Activated naive CD8-positive, alpha-beta T cell treated with anti-CD3 and anti-CD28 coated beads, Interleukin-2, amount 50 U/mL, for 24 hours (primary cell): ENCODE measurements around the gene PA2G4.
A peak's percentile ranks its signal among the peaks of the same experiment; 100 is the strongest.

ENCODE experiments used
- ATAC-seq: fragments of 150-1000 bp; cut with Tn5 transposase; one replicate; pipeline ENCODE4 v1.10.0; 2021
- DNase-seq: peaks from one replicate; pipeline ENCODE4 v3.0.0; 2021
- H3K27ac Mint-ChIP-seq: one replicate; pipeline ENCODE4 v1.8.0; 2021; ENCODE audit warnings: mild to moderate bottlenecking, mixed read lengths
- H3K27me3 Mint-ChIP-seq: one replicate; pipeline ENCODE4 v1.8.0; 2021; ENCODE audit warnings: mixed read lengths
- H3K36me3 Mint-ChIP-seq: one replicate; pipeline ENCODE4 v1.8.0; 2021; ENCODE audit warnings: low read depth, mixed read lengths
- H3K4me1 Mint-ChIP-seq: one replicate; pipeline ENCODE4 v1.8.0; 2021; ENCODE audit warnings: mixed read lengths
- H3K4me3 Mint-ChIP-seq: one replicate; pipeline ENCODE4 v1.8.0; 2021; ENCODE audit warnings: mild to moderate bottlenecking, moderate library complexity, mixed read lengths
- H3K9me3 Mint-ChIP-seq: one replicate; pipeline ENCODE4 v1.8.0; 2021; ENCODE audit warnings: mixed read lengths

The PA2G4 gene

DNA sequence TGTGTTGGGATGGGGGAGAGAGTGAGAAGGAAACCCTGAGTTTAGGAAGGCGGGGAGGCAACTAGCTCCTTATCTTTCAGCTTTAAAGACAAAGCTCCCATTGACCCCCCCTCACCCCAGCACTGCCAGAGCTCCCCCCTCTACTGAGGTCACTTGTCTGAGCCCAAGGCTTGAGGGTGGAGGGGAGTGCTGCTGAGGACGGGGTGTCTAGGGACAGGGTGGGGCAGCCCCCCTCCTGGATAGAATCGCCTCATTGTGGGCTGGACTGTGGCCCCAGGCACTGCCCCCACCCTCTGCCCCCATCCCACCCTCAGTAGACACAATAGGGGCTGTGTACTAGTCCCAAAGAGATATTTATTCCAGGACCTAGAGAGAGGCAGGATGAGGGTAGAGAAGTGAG is 21.4 kb upstream of the PA2G4 start:
- Mint-ChIP-seq H3K27me3 (peaks cover 13% of the 10 kb centered on the region), H3K36me3 (no peaks in the 10 kb centered on the region), H3K4me1 (peaks cover 8% of the 10 kb centered on the region), H3K9me3 (no peaks in the 10 kb centered on the region), H3K27ac (no peak overlapping the region), H3K4me3 (no peak overlapping the region)
- no peak for DNase-seq
- no peak for ATAC-seq

DNA sequence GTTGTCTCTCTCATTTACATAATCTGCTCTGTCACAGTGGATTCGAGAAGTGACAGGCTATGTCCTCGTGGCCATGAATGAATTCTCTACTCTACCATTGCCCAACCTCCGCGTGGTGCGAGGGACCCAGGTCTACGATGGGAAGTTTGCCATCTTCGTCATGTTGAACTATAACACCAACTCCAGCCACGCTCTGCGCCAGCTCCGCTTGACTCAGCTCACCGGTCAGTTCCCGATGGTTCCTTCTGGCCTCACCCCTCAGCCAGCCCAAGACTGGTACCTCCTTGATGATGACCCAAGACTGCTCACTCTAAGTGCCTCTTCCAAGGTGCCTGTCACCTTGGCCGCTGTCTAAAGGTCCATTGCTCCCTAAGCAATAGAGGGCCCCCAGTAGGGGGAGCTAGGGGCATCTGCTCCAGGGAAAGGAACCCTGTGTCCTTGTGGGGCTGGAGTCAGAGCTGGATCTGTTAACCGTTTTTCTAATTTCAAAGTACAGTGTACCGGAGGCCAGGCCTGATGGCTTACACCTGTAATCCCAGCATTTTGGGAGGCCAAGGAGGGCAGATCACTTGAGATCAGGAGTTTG is 19.3 kb upstream of the PA2G4 start:
- H3K9me3 Mint-ChIP-seq, result no peaks in the 10 kb centered on the region
- DNase-seq (peak; percentile 52), ATAC-seq (peak; percentile 25)
- no peaks in the 10 kb centered on the region for H3K36me3 Mint-ChIP-seq
- H3K4me1 Mint-ChIP-seq, result peaks cover 5% of the 10 kb centered on the region
- no peak overlapping the region for H3K27ac Mint-ChIP-seq
- no peak overlapping the region for H3K4me3 Mint-ChIP-seq
- peaks cover 13% of the 10 kb centered on the region for H3K27me3 Mint-ChIP-seq

DNA sequence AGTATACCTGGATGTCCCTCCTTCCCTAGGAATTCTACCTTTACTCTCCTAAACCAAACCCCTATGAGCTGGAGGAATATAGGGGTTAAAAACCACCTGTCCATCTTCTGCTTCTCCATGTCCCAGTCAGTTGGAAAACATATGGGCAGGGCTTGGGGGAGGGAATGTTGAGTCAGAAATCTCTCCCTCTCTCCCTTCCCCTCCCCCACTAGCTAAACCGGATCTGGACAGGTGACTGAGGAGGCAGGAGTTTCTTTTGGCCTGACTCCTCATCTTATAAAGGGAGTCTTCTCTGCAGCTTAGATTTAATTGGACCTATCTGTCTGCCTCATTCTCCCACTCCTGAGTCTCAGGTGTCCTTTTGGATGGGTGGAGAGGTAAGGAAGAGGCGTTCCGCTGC is 18.3 kb upstream of the PA2G4 start:
- no peak for DNase-seq

GRCh38 chr12:56086608-56087007 is 17.8 kb upstream of the PA2G4 start:
- Mint-ChIP-seq H3K9me3 (no peaks in the 10 kb centered on the region), H3K4me1 (no peaks in the 10 kb centered on the region), H3K36me3 (no peaks in the 10 kb centered on the region), H3K4me3 (no peak overlapping the region), H3K27me3 (peaks cover 4% of the 10 kb centered on the region), H3K27ac (no peak overlapping the region)
- DNase-seq (no peak), ATAC-seq (no peak)

More for the DNA sequence above, 18.3 kb upstream of the PA2G4 start:
- Mint-ChIP-seq H3K36me3 (no peaks in the 10 kb centered on the region), H3K27me3 (peaks cover 8% of the 10 kb centered on the region), H3K9me3 (no peaks in the 10 kb centered on the region), H3K27ac (no peak overlapping the region), H3K4me1 (no peaks in the 10 kb centered on the region), H3K4me3 (no peak overlapping the region)
- no peak for ATAC-seq

GRCh38 chr12:56087220-56087619 is 17.1 kb upstream of the PA2G4 start:
- H3K27me3 Mint-ChIP-seq, result peaks cover 3% of the 10 kb centered on the region
- no peaks in the 10 kb centered on the region for H3K4me1 Mint-ChIP-seq
- no peak overlapping the region for H3K27ac Mint-ChIP-seq
- no peaks in the 10 kb centered on the region for H3K9me3 Mint-ChIP-seq
- ATAC-seq (no peak), DNase-seq (no peak)
- no peaks in the 10 kb centered on the region for H3K36me3 Mint-ChIP-seq
- H3K4me3 Mint-ChIP-seq, result no peak overlapping the region

DNA sequence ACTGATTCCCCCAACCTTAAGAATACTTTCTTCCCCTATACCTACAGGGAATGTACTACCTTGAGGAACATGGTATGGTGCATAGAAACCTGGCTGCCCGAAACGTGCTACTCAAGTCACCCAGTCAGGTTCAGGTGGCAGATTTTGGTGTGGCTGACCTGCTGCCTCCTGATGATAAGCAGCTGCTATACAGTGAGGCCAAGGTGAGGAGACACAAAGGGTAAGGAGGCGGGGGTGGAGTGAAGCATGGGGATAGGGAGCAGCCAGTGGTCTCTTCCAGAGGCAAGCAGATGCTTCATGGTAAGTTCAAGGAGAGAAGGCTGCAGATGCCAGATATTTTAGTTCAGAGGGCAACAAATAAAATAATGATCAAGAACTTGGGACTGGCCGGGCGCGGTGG is 6.6 kb upstream of the PA2G4 start:
- ATAC-seq (no peak), DNase-seq (no peak)
- Mint-ChIP-seq H3K27ac (no peak overlapping the region), H3K9me3 (no peaks in the 10 kb centered on the region), H3K36me3 (no peaks in the 10 kb centered on the region), H3K4me3 (no peak overlapping the region), H3K4me1 (peaks cover 12% of the 10 kb centered on the region), H3K27me3 (peaks cover 2% of the 10 kb centered on the region)

GRCh38 chr12:56098592-56098991 is 5.8 kb upstream of the PA2G4 start:
- Mint-ChIP-seq H3K4me1 (peaks cover 20% of the 10 kb centered on the region), H3K27ac (no peak overlapping the region), H3K36me3 (no peaks in the 10 kb centered on the region), H3K4me3 (no peak overlapping the region), H3K9me3 (no peaks in the 10 kb centered on the region), H3K27me3 (no peaks in the 10 kb centered on the region)
- no peak for ATAC-seq
- no peak for DNase-seq

GRCh38 chr12:56099787-56100186 is 4.6 kb upstream of the PA2G4 start:
- H3K27me3 Mint-ChIP-seq, result no peaks in the 10 kb centered on the region
- H3K36me3 Mint-ChIP-seq, result peaks cover 5% of the 10 kb centered on the region
- ATAC-seq, result no peak
- no peak for DNase-seq
- no peak overlapping the region for H3K4me3 Mint-ChIP-seq
- H3K4me1 Mint-ChIP-seq, result peaks cover 26% of the 10 kb centered on the region
- no peak overlapping the region for H3K27ac Mint-ChIP-seq
- no peaks in the 10 kb centered on the region for H3K9me3 Mint-ChIP-seq

DNA sequence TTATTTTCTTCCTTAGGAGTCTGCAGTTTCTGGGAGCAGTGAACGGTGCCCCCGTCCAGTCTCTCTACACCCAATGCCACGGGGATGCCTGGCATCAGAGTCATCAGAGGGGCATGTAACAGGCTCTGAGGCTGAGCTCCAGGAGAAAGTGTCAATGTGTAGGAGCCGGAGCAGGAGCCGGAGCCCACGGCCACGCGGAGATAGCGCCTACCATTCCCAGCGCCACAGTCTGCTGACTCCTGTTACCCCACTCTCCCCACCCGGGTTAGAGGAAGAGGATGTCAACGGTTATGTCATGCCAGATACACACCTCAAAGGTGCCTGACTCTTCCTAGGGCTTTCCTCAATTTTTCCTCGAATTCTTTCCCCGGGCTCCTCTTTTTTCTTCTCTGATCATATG is 3.3 kb upstream of the PA2G4 start:
- Mint-ChIP-seq H3K27ac (no peak overlapping the region), H3K4me3 (no peak overlapping the region), H3K27me3 (no peaks in the 10 kb centered on the region), H3K9me3 (no peaks in the 10 kb centered on the region), H3K4me1 (peaks cover 33% of the 10 kb centered on the region), H3K36me3 (peaks cover 18% of the 10 kb centered on the region)
- DNase-seq (no peak), ATAC-seq (no peak)

- ATAC-seq (no peak), DNase-seq (no peak)
- peak overlapping the region; percentile 98 for H3K4me3 Mint-ChIP-seq
- peak overlapping the region; percentile 99 for H3K27ac Mint-ChIP-seq
- H3K9me3 Mint-ChIP-seq, result no peaks in the 10 kb centered on the region
- H3K36me3 Mint-ChIP-seq, result peaks cover 34% of the 10 kb centered on the region
- no peaks in the 10 kb centered on the region for H3K27me3 Mint-ChIP-seq
- H3K4me1 Mint-ChIP-seq, result peaks cover 47% of the 10 kb centered on the region
Measured at GRCh38 chr12:56102683-56103065, 1.7 kb upstream of the PA2G4 start.

- Mint-ChIP-seq H3K27me3 (no peaks in the 10 kb centered on the region), H3K27ac (peak overlapping the region; percentile 99), H3K4me1 (peaks cover 48% of the 10 kb centered on the region), H3K36me3 (peaks cover 39% of the 10 kb centered on the region), H3K4me3 (peak overlapping the region; percentile 98), H3K9me3 (no peaks in the 10 kb centered on the region)
- no peak for ATAC-seq
- no peak for DNase-seq
Measured at GRCh38 chr12:56103066-56103711, 1.2 kb upstream of the PA2G4 start.

GRCh38 chr12:56103823-56104108 is 593 bp upstream of the PA2G4 start:
- H3K27me3 Mint-ChIP-seq, result no peaks in the 10 kb centered on the region
- peak overlapping the region; percentile 98 for H3K4me3 Mint-ChIP-seq
- ATAC-seq (no peak), DNase-seq (no peak)
- H3K4me1 Mint-ChIP-seq, result peaks cover 49% of the 10 kb centered on the region
- H3K36me3 Mint-ChIP-seq, result peaks cover 45% of the 10 kb centered on the region
- peak overlapping the region; percentile 99 for H3K27ac Mint-ChIP-seq
- no peaks in the 10 kb centered on the region for H3K9me3 Mint-ChIP-seq

DNA sequence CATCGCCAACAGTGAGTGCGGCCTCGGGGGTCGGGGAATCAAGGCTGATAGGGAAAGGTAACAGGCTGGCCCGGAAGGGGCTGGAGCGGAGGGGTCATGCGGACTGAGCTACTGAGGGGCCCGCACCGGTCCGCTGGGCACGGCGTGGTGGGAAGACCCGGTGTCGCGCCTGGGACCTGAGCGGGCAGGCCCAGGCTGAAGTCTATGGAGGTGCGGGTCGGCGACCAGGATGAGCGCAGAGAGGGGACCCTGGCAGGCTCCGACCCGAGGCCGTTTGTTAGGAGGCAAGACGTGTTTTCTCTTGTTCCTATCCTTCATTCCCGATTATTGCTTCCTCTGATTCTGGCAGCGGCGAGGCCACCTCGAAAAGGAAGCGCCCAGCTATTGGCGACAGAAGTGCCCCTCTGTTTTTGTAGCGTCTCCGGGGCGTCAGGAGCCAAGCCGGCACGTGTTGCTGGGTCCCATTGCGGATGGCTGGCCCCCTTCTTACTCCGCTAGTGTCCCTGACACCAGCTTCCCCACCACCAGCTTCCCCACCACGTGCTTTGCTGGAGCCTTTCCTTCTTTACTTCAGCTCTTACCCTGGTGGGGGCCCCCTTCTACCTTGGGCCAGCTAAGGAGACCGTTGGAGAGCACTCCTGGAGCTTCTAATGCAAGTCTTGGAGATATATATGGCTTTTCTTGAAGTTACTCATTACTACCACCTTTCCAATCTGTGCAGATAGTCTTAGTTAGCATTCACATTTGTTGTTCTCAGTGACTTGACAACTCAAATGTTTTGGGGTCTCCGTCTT is 653 bp downstream of the PA2G4 start:
- ATAC-seq (peak; percentile 2), DNase-seq (peak; percentile 39)
- no peaks in the 10 kb centered on the region for H3K27me3 Mint-ChIP-seq
- no peaks in the 10 kb centered on the region for H3K9me3 Mint-ChIP-seq
- peaks cover 50% of the 10 kb centered on the region for H3K4me1 Mint-ChIP-seq
- H3K36me3 Mint-ChIP-seq, result peaks cover 56% of the 10 kb centered on the region
- peak overlapping the region; percentile 98 for H3K4me3 Mint-ChIP-seq
- peak overlapping the region; percentile 99 for H3K27ac Mint-ChIP-seq

GRCh38 chr12:56105609-56105902 is 1.2 kb downstream of the PA2G4 start:
- peak overlapping the region; percentile 99 for H3K27ac Mint-ChIP-seq
- no peaks in the 10 kb centered on the region for H3K9me3 Mint-ChIP-seq
- H3K27me3 Mint-ChIP-seq, result no peaks in the 10 kb centered on the region
- peak overlapping the region; percentile 98 for H3K4me3 Mint-ChIP-seq
- H3K36me3 Mint-ChIP-seq, result peaks cover 60% of the 10 kb centered on the region
- DNase-seq, result no peak
- H3K4me1 Mint-ChIP-seq, result peaks cover 50% of the 10 kb centered on the region
- ATAC-seq, result no peak

GRCh38 chr12:56107242-56107641 is 2.9 kb downstream of the PA2G4 start:
- Mint-ChIP-seq H3K4me3 (peak overlapping the region; percentile 98), H3K4me1 (peaks cover 44% of the 10 kb centered on the region), H3K27me3 (no peaks in the 10 kb centered on the region), H3K36me3 (peaks cover 76% of the 10 kb centered on the region), H3K27ac (peak overlapping the region; percentile 63), H3K9me3 (no peaks in the 10 kb centered on the region)
- ATAC-seq (no peak), DNase-seq (no peak)
